CD4-positive, alpha-beta T cell treated with Interleukin-17A for 1 hour (primary cell): ENCODE measurements around the gene BCL2.
A peak's percentile ranks its signal among the peaks of the same experiment; 100 is the strongest.

ENCODE experiments used
- DNase-seq: peaks from one replicate; pipeline ENCODE4 v3.0.0-alpha.2; 2020

Gene BCL2

DNA sequence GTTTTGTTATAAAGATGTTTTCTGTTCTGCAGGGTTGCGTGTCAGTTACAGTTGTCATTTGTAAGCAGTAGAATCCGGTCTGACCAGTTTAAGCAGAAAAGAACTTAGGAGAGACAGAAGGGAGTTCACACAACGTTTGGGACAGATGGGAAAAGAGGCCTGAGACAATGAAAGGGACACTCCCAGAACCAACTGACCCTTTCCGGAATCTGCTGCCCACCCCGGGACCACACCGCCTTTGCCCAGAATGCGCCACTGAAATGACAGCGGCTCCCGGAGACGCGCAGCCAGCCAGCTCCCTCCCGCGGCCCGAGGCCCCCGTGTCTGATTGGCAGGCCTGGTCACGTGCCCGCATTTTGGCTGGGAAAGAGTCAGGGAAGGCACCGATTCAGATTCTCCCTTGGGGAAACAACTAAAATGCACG, 244.6 kb downstream of the BCL2 start:
- peak; percentile 41 for DNase-seq

DNA sequence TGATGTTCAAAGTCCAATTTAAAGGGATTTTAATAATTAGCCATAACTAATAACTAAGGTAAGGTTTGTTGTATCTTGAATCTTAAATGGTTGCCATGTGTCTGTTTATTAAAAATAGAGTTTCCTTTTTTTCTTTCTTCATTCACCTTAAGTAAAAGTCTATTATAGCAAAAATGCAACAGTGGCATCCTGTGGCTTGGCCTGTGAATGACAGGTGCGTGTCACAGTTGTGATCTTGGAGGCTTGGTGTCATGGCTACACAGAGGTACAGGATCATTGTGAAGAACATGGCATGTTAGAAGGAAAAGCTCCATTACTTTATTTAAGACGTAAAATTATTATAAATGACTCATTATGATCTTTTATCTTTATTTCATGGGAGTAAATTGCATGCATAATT, 246.1 kb downstream of the BCL2 start:
- DNase-seq = peak; percentile 33
